Peyer's patch (tissue), 4 donors: ENCODE measurements around the gene ARID1B. TPM values are rescaled to one million over a fixed set of nuclear protein-coding genes. Genes with fewer than 3 reads are reported as not detected.

ENCODE experiments used
- DNase-seq, 3 donors: peaks; one replicate each; pipeline ENCODE4 v3.0.0-alpha.2; 2017 to 2019
- H3K27ac ChIP-seq, 4 donors: fragments of 200-600 bp; sonication (generic); one replicate each; pipeline ENCODE4 v1.5.1; 2016 to 2019
- H3K27me3 ChIP-seq, 2 donors: fragments of 200-600 bp; sonication (generic); one replicate each; pipeline ENCODE4 v1.5.1; 2019
- H3K36me3 ChIP-seq, 3 donors: fragments of 200-600 bp; sonication (generic); one replicate each; pipeline ENCODE4 v1.5.1; 2016 to 2019
- H3K4me1 ChIP-seq, 4 donors: fragments of 200-600 bp; sonication (generic); one replicate each; pipeline ENCODE4 v1.5.1; 2016 to 2019
- H3K4me3 ChIP-seq, 4 donors: fragments of 200-600 bp; sonication (generic); 1 replicate in 3 of 4; 2 replicates in 1 of 4; pipeline ENCODE4 v1.5.1; 2016 to 2019; ENCODE audit warnings: mild to moderate bottlenecking in 1 of 4
- H3K9me3 ChIP-seq, 4 donors: fragments of 200-600 bp; sonication (generic); one replicate each; pipeline ENCODE4 v1.5.1; 2016 to 2019; ENCODE audit warnings: mild to moderate bottlenecking in 1 of 4
- POLR2A ChIP-seq, 2 donors: fragments of 450-650 bp; IDR thresholded peaks; one replicate each; pipeline ENCODE4 v1.5.1; 2017; ENCODE audit warnings: antibody characterized with exemption in 2 of 2, mild to moderate bottlenecking in 2 of 2, moderate library complexity in 2 of 2
- total RNA-seq, 4 donors: library from RNA; depleted of rRNA; stranded (reverse); fragments of >200 nt; gene quantifications; one replicate each; pipeline ENCODE4 v1.1.0, GENCODE V29; 2016
- TF ChIP-seq, protein P1 (sequence below), 6 experiments: fragments of 450-650 bp in 4 of 6; fragments of 200-600 bp in 2 of 6; sonication (generic) in 1 of 6; IDR thresholded peaks; one replicate each; pipeline ENCODE4 v1.5.1; 2017 to 2019; ENCODE audit warnings: antibody characterized with exemption in 6 of 6, mild to moderate bottlenecking in 3 of 6, moderate library complexity in 1 of 6

Gene ARID1B
- total RNA-seq, 4 donors from 2014 or later = 117 to 174 (median 149) TPM

DNA sequence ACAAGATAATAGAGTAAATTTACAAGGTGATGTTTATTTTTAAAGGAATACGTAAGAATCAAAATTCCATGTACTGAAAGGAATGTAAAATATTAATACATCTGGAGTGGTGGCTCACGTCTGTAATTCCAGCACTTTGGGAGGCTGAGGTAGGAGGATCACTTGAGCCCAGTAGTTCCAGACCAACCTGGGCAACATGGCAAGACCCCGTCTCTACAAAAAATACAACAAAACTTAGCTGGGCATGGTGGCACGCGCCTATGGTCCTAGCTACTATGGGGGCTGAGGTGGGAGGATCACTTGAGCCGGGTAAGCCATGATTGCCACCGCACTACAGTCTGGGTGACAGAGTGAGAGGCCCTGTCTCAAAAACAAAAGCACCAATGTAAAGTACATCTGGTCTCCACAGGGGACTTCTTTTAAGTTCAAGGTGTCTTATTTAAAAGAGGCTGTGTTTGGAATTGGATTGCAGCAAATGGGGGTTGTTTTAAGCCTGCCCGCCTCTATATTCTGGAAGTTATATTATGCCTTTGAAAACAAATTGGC, 36.9 kb downstream of the ARID1B start:
- no peaks in the 10 kb centered on the region for H3K36me3 ChIP-seq
- H3K9me3 ChIP-seq = no peaks in the 10 kb centered on the region
- no peak overlapping the region for H3K27ac ChIP-seq
- no peaks in the 10 kb centered on the region for H3K27me3 ChIP-seq
- H3K4me1 ChIP-seq = peaks cover 0 to 23% (median 9%) of the 10 kb centered on the region in 4 donors
- H3K4me3 ChIP-seq = no peak overlapping the region
- TF ChIP-seq, protein P1, sequence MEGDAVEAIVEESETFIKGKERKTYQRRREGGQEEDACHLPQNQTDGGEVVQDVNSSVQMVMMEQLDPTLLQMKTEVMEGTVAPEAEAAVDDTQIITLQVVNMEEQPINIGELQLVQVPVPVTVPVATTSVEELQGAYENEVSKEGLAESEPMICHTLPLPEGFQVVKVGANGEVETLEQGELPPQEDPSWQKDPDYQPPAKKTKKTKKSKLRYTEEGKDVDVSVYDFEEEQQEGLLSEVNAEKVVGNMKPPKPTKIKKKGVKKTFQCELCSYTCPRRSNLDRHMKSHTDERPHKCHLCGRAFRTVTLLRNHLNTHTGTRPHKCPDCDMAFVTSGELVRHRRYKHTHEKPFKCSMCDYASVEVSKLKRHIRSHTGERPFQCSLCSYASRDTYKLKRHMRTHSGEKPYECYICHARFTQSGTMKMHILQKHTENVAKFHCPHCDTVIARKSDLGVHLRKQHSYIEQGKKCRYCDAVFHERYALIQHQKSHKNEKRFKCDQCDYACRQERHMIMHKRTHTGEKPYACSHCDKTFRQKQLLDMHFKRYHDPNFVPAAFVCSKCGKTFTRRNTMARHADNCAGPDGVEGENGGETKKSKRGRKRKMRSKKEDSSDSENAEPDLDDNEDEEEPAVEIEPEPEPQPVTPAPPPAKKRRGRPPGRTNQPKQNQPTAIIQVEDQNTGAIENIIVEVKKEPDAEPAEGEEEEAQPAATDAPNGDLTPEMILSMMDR (IDR thresholded peaks at IDR 0.05) = no peak
- no peak for TF ChIP-seq POLR2A (IDR thresholded peaks at IDR 0.05)
- DNase-seq = no peak

DNA sequence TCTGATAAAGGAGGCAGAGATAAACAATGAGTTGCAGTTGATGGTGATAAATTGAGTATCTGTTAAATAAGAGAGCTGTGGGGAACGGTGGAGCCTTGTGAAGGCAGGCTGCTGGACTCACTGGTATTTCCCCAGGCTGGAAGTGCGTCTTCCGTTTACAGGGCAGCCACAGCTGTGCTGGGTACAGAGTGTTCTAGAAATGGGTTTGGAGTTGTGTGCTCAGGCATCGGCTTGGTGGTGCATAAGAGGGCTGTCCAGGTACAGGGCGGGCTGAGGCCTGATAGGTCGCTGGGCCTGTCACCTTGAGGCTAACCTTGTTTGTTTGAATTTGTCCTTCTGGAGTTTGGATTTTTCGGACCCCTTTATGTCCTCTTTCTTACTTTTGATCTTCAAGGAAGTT, 39.3 kb downstream of the ARID1B start:
- TF ChIP-seq POLR2A (IDR thresholded peaks at IDR 0.05) = no peak
- TF ChIP-seq, protein P1 (IDR thresholded peaks at IDR 0.05) = no peak
- Histone ChIP-seq H3K36me3 (no peaks in the 10 kb centered on the region), H3K4me3 (no peak overlapping the region), H3K9me3 (no peaks in the 10 kb centered on the region), H3K27ac (peak overlapping the region in 1 of 4 donors; percentile 4), H3K27me3 (no peaks in the 10 kb centered on the region), H3K4me1 (peaks cover 0 to 15% (median 4%) of the 10 kb centered on the region in 4 donors)
- peak in 2 of 3 donors; percentile 52 to 76 for DNase-seq

- H3K36me3 ChIP-seq = no peaks in the 10 kb centered on the region
- peaks cover 0 to 27% (median 7%) of the 10 kb centered on the region in 4 donors for H3K4me1 ChIP-seq
- TF ChIP-seq, protein P1 (IDR thresholded peaks at IDR 0.05) = no peak
- TF ChIP-seq POLR2A (IDR thresholded peaks at IDR 0.05) = no peak
- no peak overlapping the region for H3K27ac ChIP-seq
- no peak for DNase-seq
- no peaks in the 10 kb centered on the region for H3K9me3 ChIP-seq
- no peak overlapping the region for H3K4me3 ChIP-seq
- H3K27me3 ChIP-seq = no peaks in the 10 kb centered on the region
Observed at GRCh38 chr6:156820089-156820798, 43.1 kb downstream of the ARID1B start.

GRCh38 chr6:156821707-156822106, 44.5 kb downstream of the ARID1B start:
- DNase-seq = no peak
- no peak overlapping the region for H3K27ac ChIP-seq
- no peaks in the 10 kb centered on the region for H3K36me3 ChIP-seq
- peaks cover 0 to 15% (median 4%) of the 10 kb centered on the region in 4 donors for H3K4me1 ChIP-seq
- no peaks in the 10 kb centered on the region for H3K9me3 ChIP-seq
- H3K4me3 ChIP-seq = no peak overlapping the region
- no peaks in the 10 kb centered on the region for H3K27me3 ChIP-seq
- no peak for TF ChIP-seq POLR2A (IDR thresholded peaks at IDR 0.05)
- TF ChIP-seq, protein P1 (IDR thresholded peaks at IDR 0.05) = no peak

DNA sequence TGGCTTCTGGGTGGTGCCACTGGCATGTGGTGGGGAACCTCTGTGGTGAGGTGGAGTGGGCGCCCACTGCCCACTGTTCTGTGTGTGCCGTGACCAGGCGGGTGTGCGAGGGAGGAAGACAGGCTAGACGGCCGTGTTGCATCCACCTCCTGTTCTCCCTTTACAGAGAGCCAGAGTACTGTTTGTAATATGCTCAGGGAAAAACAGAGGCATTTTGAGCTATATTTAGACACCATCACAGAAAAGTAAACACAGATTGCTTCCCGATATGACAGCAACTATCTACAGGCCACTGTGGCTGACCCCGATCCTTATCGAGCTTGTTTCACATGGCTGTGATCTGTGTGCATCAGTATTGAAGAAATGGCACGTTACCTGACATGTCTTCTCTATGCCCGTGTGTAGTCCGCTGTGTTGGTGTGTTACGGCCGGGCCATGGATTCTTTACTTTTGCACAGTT, 45.6 kb downstream of the ARID1B start:
- Histone ChIP-seq H3K9me3 (no peaks in the 10 kb centered on the region), H3K4me1 (peaks cover 0 to 22% (median 4%) of the 10 kb centered on the region in 4 donors), H3K36me3 (no peaks in the 10 kb centered on the region), H3K4me3 (no peak overlapping the region), H3K27me3 (no peaks in the 10 kb centered on the region), H3K27ac (peak overlapping the region in 1 of 4 donors; percentile 3)
- DNase-seq = no peak
- no peak for TF ChIP-seq POLR2A (IDR thresholded peaks at IDR 0.05)
- TF ChIP-seq, protein P1 (IDR thresholded peaks at IDR 0.05) = no peak
